Mesothelial cell of epicardium (in vitro differentiated cells): ENCODE data around the gene PARVG. TPM values are rescaled to one million over a fixed set of nuclear protein-coding genes. Genes with fewer than 3 reads are reported as not detected.

Experiments used
- DNase-seq, 2 experiments: peaks; one replicate each; pipeline ENCODE4 v3.0.0; 2021; ENCODE audit warnings: low spot score in 2 of 2; ENCODE audit not compliant: unreplicated experiment in 2 of 2
- H3K27ac Mint-ChIP-seq: 2 replicates; pipeline ENCODE4 v1.8.0; 2021; ENCODE audit warnings: mixed read lengths
- H3K27me3 Mint-ChIP-seq: 2 replicates; pipeline ENCODE4 v1.8.0; 2021; ENCODE audit warnings: low read depth, mixed read lengths
- H3K36me3 Mint-ChIP-seq: 2 replicates; pipeline ENCODE4 v1.8.0; 2021; ENCODE audit warnings: mixed read lengths
- H3K4me1 Mint-ChIP-seq: 2 replicates; pipeline ENCODE4 v1.8.0; 2021; ENCODE audit warnings: mixed read lengths
- H3K4me3 Mint-ChIP-seq: 2 replicates; pipeline ENCODE4 v1.8.0; 2021; ENCODE audit warnings: mild to moderate bottlenecking, moderate library complexity, mixed read lengths
- H3K9me3 Mint-ChIP-seq: 2 replicates; pipeline ENCODE4 v1.8.0; 2021; ENCODE audit warnings: mixed read lengths
- CTCF ChIP-seq: fragments of 200-600 bp; sonication (generic); IDR thresholded peaks from one replicate; pipeline ENCODE4 v1.5.0; 2021; ENCODE audit warnings: antibody characterized with exemption; ENCODE audit not compliant: unreplicated experiment
- total RNA-seq: library from RNA; stranded (reverse); gene quantifications from 3 replicates; pipeline ENCODE4 v1.2.1, GENCODE V29; 2021

PARVG gene
- total RNA-seq, 1 donor from 2014 or later: 1.0 TPM

GRCh38 chr22:44209343-44209742 is 28.6 kb downstream of the PARVG start:
- H3K36me3 Mint-ChIP-seq: peaks cover 1% of the 10 kb centered on the region
- H3K4me3 Mint-ChIP-seq: no peak overlapping the region
- no peaks in the 10 kb centered on the region for H3K4me1 Mint-ChIP-seq
- H3K27me3 Mint-ChIP-seq: peaks cover 34% of the 10 kb centered on the region
- no peak for DNase-seq
- peaks cover 16% of the 10 kb centered on the region for H3K9me3 Mint-ChIP-seq
- no peak overlapping the region for H3K27ac Mint-ChIP-seq
- no peak for TF ChIP-seq CTCF

- peaks cover 1% of the 10 kb centered on the region for H3K36me3 Mint-ChIP-seq
- DNase-seq: no peak
- no peaks in the 10 kb centered on the region for H3K4me1 Mint-ChIP-seq
- H3K9me3 Mint-ChIP-seq: peaks cover 16% of the 10 kb centered on the region
- H3K4me3 Mint-ChIP-seq: no peak overlapping the region
- H3K27ac Mint-ChIP-seq: no peak overlapping the region
- peaks cover 31% of the 10 kb centered on the region for H3K27me3 Mint-ChIP-seq
- TF ChIP-seq CTCF: no peak
Measured at GRCh38 chr22:44210722-44211121, 30.0 kb downstream of the PARVG start.

GRCh38 chr22:44211256-44211945 is 30.7 kb downstream of the PARVG start:
- Mint-ChIP-seq H3K27ac (no peak overlapping the region), H3K36me3 (peaks cover 1% of the 10 kb centered on the region), H3K4me3 (no peak overlapping the region), H3K4me1 (no peaks in the 10 kb centered on the region), H3K27me3 (peaks cover 31% of the 10 kb centered on the region), H3K9me3 (peaks cover 16% of the 10 kb centered on the region)
- no peak for DNase-seq
- no peak for TF ChIP-seq CTCF

GRCh38 chr22:44211946-44212930 is 31.5 kb downstream of the PARVG start:
- TF ChIP-seq CTCF: no peak
- H3K9me3 Mint-ChIP-seq: peaks cover 16% of the 10 kb centered on the region
- peaks cover 1% of the 10 kb centered on the region for H3K36me3 Mint-ChIP-seq
- H3K4me3 Mint-ChIP-seq: no peak overlapping the region
- no peak overlapping the region for H3K27ac Mint-ChIP-seq
- H3K4me1 Mint-ChIP-seq: no peaks in the 10 kb centered on the region
- DNase-seq: no peak
- H3K27me3 Mint-ChIP-seq: peaks cover 31% of the 10 kb centered on the region

GRCh38 chr22:44212936-44213335 is 32.2 kb downstream of the PARVG start:
- H3K4me1 Mint-ChIP-seq: no peaks in the 10 kb centered on the region
- no peak for TF ChIP-seq CTCF
- no peak overlapping the region for H3K27ac Mint-ChIP-seq
- peaks cover 27% of the 10 kb centered on the region for H3K27me3 Mint-ChIP-seq
- H3K9me3 Mint-ChIP-seq: peaks cover 16% of the 10 kb centered on the region
- H3K36me3 Mint-ChIP-seq: peaks cover 1% of the 10 kb centered on the region
- H3K4me3 Mint-ChIP-seq: no peak overlapping the region
- no peak for DNase-seq
